HEK293T (cell line): ENCODE measurements around the gene OR51V1.
"Not testable (repeated sequence)": the region's sequence is repeated elsewhere in the genome, so short reads cannot be mapped to it uniquely, and the experiment has no call there.

Source experiments
- CTCF ChIA-PET: fragments of 350-600 bp; formaldehyde crosslinking; extraction: SDS; loops from one replicate; lab custom pipeline; 2021; ENCODE audit warnings: antibody characterized with exemption, inconsistent platforms; lab: Yijun Ruan, JAX
- POLR2A ChIA-PET: fragments of 350-600 bp; formaldehyde crosslinking; extraction: SDS; loops from one replicate; lab custom pipeline; 2020; ENCODE audit warnings: antibody characterized with exemption, inconsistent platforms; lab: Yijun Ruan, JAX
- DNase-seq: peaks from one replicate; pipeline ENCODE4 v3.0.0; 2012; ENCODE audit warnings: mixed read lengths; ENCODE audit errors: extremely low spot score
- ARNT ChIP-seq: fragments of 450-650 bp; IDR thresholded peaks from 2 replicates; pipeline ENCODE4 v1.6.1; 2017; ENCODE audit warnings: mild to moderate bottlenecking
- BHLHE40 ChIP-seq: fragments of 450-650 bp; IDR thresholded peaks from 2 replicates; pipeline ENCODE4 v1.6.1; 2016; ENCODE audit warnings: mild to moderate bottlenecking, moderate library complexity, borderline replicate concordance
- CTBP1 ChIP-seq: fragments of 450-650 bp; IDR thresholded peaks from 2 replicates; pipeline ENCODE4 v1.6.1; 2016; ENCODE audit warnings: borderline replicate concordance
- ELF4 ChIP-seq: fragments of 450-650 bp; IDR thresholded peaks from 2 replicates; pipeline ENCODE4 v1.6.1; 2017; ENCODE audit warnings: antibody characterized with exemption
- FOXA1 ChIP-seq: fragments of 450-650 bp; IDR thresholded peaks from 2 replicates; pipeline ENCODE4 v1.6.1; 2016; ENCODE audit warnings: mild to moderate bottlenecking
- FOXK2 ChIP-seq: fragments of 450-650 bp; IDR thresholded peaks from 2 replicates; pipeline ENCODE4 v1.6.1; 2016; ENCODE audit warnings: mild to moderate bottlenecking
- FOXM1 ChIP-seq: fragments of 450-650 bp; IDR thresholded peaks from 2 replicates; pipeline ENCODE4 v1.6.1; 2017; ENCODE audit warnings: mild to moderate bottlenecking, borderline replicate concordance
- HDGF ChIP-seq: fragments of 450-650 bp; IDR thresholded peaks from 2 replicates; pipeline ENCODE4 v1.6.1; 2017; ENCODE audit warnings: antibody characterized with exemption, borderline replicate concordance
- L3MBTL2 ChIP-seq: fragments of 450-650 bp; conservative IDR thresholded peaks from 2 replicates; pipeline ENCODE4 v1.6.1; 2016; ENCODE audit warnings: mild to moderate bottlenecking
- LEF1 ChIP-seq: fragments of 450-650 bp; IDR thresholded peaks from 2 replicates; pipeline ENCODE4 v1.6.1; 2017; ENCODE audit warnings: mild to moderate bottlenecking, borderline replicate concordance
- NFRKB ChIP-seq: fragments of 450-650 bp; IDR thresholded peaks from 2 replicates; pipeline ENCODE4 v1.6.1; 2016; ENCODE audit warnings: mild to moderate bottlenecking, moderate library complexity
- SP1 ChIP-seq: fragments of 450-650 bp; IDR thresholded peaks from 2 replicates; pipeline ENCODE4 v1.6.1; 2017
- SUZ12 ChIP-seq: fragments of 450-650 bp; IDR thresholded peaks from 2 replicates; pipeline ENCODE4 v1.6.1; 2016; ENCODE audit warnings: mild to moderate bottlenecking
- TARDBP ChIP-seq: fragments of 450-650 bp; IDR thresholded peaks from 2 replicates; pipeline ENCODE4 v1.6.1; 2016
- ZNF384 ChIP-seq: fragments of 450-650 bp; IDR thresholded peaks from 2 replicates; pipeline ENCODE4 v1.6.1; 2016
- TF ChIP-seq, protein P1 (sequence below): fragments of 450-650 bp; IDR thresholded peaks from 2 replicates; pipeline ENCODE4 v1.6.1; 2016

The OR51V1 gene

DNA sequence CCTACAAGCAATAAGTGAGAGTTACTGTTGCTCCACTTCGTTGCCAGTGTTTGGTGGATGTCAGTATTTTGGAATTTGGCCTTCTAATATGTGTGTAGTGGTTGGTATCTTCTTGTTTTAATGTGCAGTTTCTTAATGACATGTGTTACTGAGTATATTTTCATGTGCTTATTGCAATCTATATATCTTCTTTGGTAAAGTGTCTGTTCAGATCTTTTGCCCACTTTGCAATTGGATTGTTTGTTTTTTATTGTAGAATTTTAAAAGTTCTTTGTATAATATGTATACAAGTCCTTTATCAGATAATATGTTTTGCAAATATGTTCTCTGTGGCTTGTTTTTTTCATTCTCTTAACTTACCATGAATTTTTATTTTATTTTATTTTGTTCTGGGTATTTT, 7.7 kb downstream of the OR51V1 start:
- ChIA-PET CTCF (no interaction called here), POLR2A (no interaction called here)

DNA sequence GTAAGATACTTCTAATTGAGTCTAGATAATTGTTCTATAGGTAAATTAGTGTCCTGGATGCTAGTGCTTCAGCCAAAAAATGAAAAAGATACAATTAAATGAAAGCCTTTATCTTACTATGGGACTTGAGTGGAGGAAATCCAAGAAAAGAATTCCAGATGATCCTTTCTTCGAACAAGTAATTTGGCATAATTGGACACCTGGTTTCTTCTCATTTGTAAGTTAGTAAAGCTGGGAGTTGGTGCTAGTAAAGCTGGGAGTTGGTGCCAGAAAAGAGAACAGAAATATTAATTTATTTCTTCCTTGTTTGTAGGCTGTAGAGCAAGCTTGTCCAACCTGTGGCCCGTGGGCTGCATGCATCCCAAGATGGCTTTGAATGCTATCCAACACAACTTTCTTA, 12.3 kb downstream of the OR51V1 start:
- no peak for DNase-seq
- TF ChIP-seq TARDBP (no peak), FOXK2 (no peak), ZNF384 (no peak), L3MBTL2 (no peak), FOXA1 (no peak), ARNT (no peak), SP1 (no peak), BHLHE40 (no peak), CTBP1 (no peak), HDGF (no peak), SUZ12 (no peak), ELF4 (no peak), FOXM1 (no peak), NFRKB (no peak), LEF1 (no peak)
- TF ChIP-seq, protein P1, sequence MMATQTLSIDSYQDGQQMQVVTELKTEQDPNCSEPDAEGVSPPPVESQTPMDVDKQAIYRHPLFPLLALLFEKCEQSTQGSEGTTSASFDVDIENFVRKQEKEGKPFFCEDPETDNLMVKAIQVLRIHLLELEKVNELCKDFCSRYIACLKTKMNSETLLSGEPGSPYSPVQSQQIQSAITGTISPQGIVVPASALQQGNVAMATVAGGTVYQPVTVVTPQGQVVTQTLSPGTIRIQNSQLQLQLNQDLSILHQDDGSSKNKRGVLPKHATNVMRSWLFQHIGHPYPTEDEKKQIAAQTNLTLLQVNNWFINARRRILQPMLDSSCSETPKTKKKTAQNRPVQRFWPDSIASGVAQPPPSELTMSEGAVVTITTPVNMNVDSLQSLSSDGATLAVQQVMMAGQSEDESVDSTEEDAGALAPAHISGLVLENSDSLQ = no peak
- POLR2A ChIA-PET = no interaction called here
- CTCF ChIA-PET = interaction anchor here (0.6 kb wide), 1 partner anchor 1358 kb away, joined by 3 read pairs; no protein-coding TSS in a partner anchor

More for the DNA sequence above, 7.7 kb downstream of the OR51V1 start:
- TF ChIP-seq ZNF384 = no peak
- TF ChIP-seq ELF4 = no peak
- no peak for TF ChIP-seq L3MBTL2
- no peak for TF ChIP-seq ARNT
- TF ChIP-seq TARDBP = no peak
- no peak for TF ChIP-seq SP1
- no peak for TF ChIP-seq FOXK2
- no peak for DNase-seq

DNA sequence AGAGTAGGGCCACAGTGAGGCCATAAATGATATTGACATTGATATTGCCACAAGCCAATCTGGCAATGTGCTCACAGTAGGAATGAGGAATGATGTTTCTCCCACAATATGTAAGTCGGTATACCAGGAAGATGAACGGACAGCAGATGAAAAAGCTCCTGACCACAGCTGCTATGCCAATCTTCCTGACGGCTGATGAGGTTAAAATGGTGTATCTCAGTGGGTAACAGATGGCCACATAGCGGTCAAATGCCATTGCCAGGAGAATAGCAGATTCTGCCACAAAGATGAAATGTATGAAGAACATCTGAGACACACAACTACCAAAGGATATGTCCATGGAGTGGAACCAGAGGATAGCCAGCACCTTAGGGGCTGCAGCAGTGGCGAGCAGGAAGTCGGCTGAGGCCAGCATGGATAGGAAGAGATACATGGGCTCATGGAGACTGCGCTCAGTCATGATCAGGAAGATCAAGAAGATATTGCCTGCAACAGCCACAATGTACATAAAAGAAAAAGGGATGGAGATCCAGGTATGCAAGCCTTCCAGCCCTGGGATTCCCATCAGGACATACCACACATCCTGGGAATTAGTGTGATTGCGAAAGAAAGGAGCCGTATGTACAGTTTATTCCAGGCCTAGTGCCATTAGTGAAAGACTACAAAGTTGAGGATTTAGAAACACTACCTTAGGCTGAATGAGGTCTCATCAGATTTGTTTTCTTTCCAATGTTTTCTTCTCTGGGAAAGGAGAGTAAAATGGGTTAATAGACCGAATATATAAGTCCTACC, 22.2 kb downstream of the OR51V1 start:
- POLR2A ChIA-PET = no interaction called here
- TF ChIP-seq HDGF (no peak), L3MBTL2 (no peak), SP1 (no peak), SUZ12 (no peak), CTBP1 (no peak), FOXA1 (no peak), TARDBP (no peak), LEF1 (no peak), FOXK2 (no peak), FOXM1 (no peak), NFRKB (no peak), ARNT (no peak)
- TF ChIP-seq, protein P1 = no peak
- CTCF ChIA-PET = no interaction called here
- no peak for DNase-seq

DNA sequence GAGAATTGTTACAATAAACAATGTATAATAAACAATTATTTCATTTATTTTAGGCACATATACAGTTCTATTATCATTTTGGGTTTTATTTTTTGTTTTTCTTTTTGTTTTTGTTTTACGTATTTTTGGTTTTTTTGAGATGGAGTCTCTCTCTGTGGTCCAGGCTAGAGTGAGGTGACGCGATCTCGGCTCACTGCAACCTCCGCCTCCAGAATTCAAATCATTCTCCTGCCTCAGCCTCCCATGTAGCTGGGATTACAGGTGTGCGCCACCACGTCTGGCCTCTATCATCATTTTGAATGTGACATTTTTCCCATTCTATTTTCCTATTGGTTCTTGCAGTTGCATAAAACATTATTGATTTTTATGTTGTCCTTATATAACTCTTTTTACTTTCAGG, 25.5 kb downstream of the OR51V1 start:
- no peak for DNase-seq
- ChIA-PET CTCF (no interaction called here), POLR2A (no interaction called here)
- TF ChIP-seq LEF1 (no peak), ZNF384 (no peak), SP1 (no peak), CTBP1 (no peak), SUZ12 (no peak), ARNT (no peak), FOXA1 (no peak), FOXK2 (no peak), HDGF (no peak), ELF4 (no peak), L3MBTL2 (no peak), NFRKB (no peak), FOXM1 (no peak), TARDBP (no peak)
- TF ChIP-seq, protein P1 = no peak

DNA sequence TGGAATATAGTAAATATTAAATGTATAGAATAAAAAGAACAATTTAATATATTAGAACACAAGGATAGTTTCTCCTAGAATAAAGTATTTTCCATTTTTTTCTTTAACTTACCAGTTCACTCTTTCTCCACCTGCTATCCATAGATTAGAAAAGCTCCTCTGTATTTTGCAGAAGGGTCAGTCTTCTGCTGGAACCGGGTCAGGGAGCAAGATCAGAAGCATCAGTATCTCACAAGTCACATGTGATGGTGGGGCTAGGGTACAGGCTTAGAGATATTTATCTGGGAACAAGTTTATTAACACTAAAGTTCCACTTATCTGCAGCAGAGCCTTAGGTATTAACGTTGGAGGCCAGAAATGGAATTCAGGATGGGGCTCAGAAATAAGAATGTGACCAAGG, 28.6 kb downstream of the OR51V1 start:
- CTCF ChIA-PET = no interaction called here
- POLR2A ChIA-PET = no interaction called here
- TF ChIP-seq BHLHE40 (no peak), L3MBTL2 (no peak), SP1 (no peak), SUZ12 (no peak), NFRKB (no peak), LEF1 (no peak), FOXM1 (no peak)
- TF ChIP-seq, protein P1 = no peak
- DNase-seq = no peak

DNA sequence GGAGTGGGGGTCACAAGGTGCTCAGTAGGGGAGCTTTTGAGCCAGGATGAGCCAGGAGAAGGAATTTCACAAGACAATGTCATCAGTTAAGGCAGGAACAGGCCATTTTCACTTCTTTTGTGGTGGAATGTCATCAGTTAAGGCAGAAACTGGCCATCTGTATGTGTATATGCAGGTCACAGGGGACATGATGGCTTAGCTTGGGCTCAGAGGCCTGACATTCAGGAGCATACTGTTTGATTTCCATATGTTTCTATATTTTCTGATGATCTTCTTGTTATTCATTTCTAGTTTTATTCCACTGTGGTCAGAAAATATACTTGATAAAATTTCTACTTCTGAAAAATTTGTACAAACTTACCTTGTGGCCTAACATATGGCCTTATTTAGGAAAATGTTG, 34.6 kb downstream of the OR51V1 start:
- CTCF ChIA-PET, POLR2A ChIA-PET, DNase-seq: not testable (repeated sequence)

DNA sequence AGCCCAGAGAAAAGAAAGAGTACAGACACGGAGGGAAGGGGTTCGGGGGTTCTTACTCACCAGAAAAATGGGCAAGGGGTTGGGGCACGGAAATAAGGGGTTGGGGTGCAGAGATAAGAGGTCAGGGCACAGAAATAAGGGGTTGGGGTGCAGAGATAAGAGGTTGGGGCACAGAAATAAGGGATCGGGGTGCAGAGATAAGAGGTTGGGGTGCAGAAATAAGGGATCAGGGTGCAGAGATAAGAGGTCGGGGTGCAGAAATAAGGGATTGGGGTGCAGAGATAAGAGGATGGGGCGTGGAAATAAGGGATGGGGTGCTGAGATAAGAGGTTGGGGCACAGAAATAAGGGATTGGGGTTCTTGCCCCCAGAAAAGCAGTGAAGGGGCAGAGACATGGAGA, 35.7 kb downstream of the OR51V1 start:
- DNase-seq, POLR2A ChIA-PET, CTCF ChIA-PET: not testable (repeated sequence)

DNA sequence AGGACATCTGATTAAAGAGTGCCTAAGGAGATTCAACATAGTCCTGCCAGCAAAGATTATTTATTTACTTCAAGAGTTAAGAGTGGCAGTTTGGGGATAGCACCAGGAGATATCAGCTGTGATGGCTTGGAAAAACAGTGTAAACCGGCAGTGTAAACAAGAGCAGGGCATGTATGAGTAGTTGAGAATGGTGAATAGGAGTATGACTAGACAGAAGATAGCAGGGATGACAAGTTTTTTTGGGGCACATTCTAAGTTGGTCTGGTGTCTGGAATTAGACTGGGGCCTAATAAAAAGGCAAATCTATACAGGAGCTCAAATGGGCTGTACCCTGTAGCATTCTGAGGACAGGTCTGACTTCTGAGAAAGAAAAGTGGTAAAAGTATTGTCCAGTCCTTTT, 39.4 kb downstream of the OR51V1 start:
- CTCF ChIA-PET, POLR2A ChIA-PET, DNase-seq: not testable (repeated sequence)

DNA sequence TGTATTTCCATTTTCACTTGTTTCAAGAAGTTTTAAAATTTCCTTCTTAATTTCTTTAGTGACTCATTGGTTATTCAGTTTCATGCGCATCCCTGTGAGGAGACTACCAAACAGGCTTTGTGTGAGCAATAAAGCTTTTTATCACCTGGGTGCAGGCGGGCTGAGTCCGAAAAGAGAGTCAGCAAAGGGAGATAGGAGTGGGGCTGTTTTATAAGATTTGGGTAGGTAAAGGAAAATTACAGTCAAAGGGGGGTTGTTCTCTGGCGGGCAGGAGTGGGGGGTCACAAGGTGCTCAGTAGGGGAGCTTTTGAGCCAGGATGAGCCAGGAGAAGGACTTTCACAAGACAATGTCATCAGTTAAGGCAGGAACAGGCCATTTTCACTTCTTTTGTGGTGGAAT, 40.3 kb downstream of the OR51V1 start:
- DNase-seq, CTCF ChIA-PET, POLR2A ChIA-PET: not testable (repeated sequence)
